Ishikawa (cell line): ENCODE measurements around the gene FKBP9.

Experiments
- CEBPB ChIP-seq: IDR thresholded peaks from 2 replicates; pipeline ENCODE4 v1.6.1; 2012
- CREB1 ChIP-seq: IDR thresholded peaks from 2 replicates; pipeline ENCODE4 v1.6.1; 2012; ENCODE audit warnings: low read depth
- EP300 ChIP-seq: IDR thresholded peaks from 2 replicates; pipeline ENCODE4 v1.6.1; 2012; ENCODE audit warnings: borderline replicate concordance
- MAX ChIP-seq: IDR thresholded peaks from 2 replicates; pipeline ENCODE4 v1.6.1; 2012
- RAD21 ChIP-seq: IDR thresholded peaks from 2 replicates; pipeline ENCODE4 v1.6.1; 2012; ENCODE audit warnings: low read depth
- REST ChIP-seq: IDR thresholded peaks from 2 replicates; pipeline ENCODE4 v1.6.1; 2012; ENCODE audit warnings: low read depth, mild to moderate bottlenecking
- TAF1 ChIP-seq: IDR thresholded peaks from 2 replicates; pipeline ENCODE4 v1.6.1; 2012; ENCODE audit warnings: low read depth, mild to moderate bottlenecking
- USF1 ChIP-seq: IDR thresholded peaks from 2 replicates; pipeline ENCODE4 v1.6.1; 2012
- YY1 ChIP-seq: IDR thresholded peaks from 2 replicates; pipeline ENCODE4 v1.6.1; 2012; ENCODE audit warnings: low read depth

- TF ChIP-seq CREB1 = no peak
- no peak for TF ChIP-seq USF1
- TF ChIP-seq YY1 = no peak
- no peak for TF ChIP-seq REST
- TF ChIP-seq CEBPB = no peak
- no peak for TF ChIP-seq EP300
- TF ChIP-seq TAF1 = no peak
- TF ChIP-seq MAX = no peak
- no peak for TF ChIP-seq RAD21
These were observed 42.2 kb upstream of the FKBP9 start for GRCh38 chr7:32915041-32915536.
